HEK293 (cell line): ENCODE data around the gene SH2D2A.

Source experiments
- CTCF ChIA-PET: fragments of 350-600 bp; formaldehyde crosslinking; extraction: SDS; loops from one replicate; lab custom pipeline; 2021; ENCODE audit warnings: antibody characterized with exemption; lab: Yijun Ruan, JAX
- POLR2A ChIA-PET: fragments of 300-600 bp; formaldehyde crosslinking; extraction: SDS; loops from one replicate; lab custom pipeline; 2020; ENCODE audit warnings: antibody characterized with exemption, inconsistent platforms; lab: Yijun Ruan, JAX
- H3K27ac ChIP-seq: fragments of 200-500 bp; sonication (Bioruptor generic); 2 replicates; pipeline ENCODE4 v1.5.1; 2014; ENCODE audit warnings: low read depth, low read length, control low read depth, inconsistent platforms; ENCODE audit errors: extremely low read depth
- H3K36me3 ChIP-seq, 2 experiments: fragments of 200-500 bp in 1 of 2; sonication (Bioruptor generic) in 1 of 2; 1 replicate in 1 of 2; 2 replicates in 1 of 2; pipeline ENCODE4 v1.5.1; 2014 to 2017; ENCODE audit warnings: inconsistent platforms in 2 of 2, low read length in 2 of 2; ENCODE audit not compliant: control insufficient read depth in 2 of 2, insufficient read depth in 1 of 2
- H3K4me1 ChIP-seq: fragments of 200-500 bp; sonication (Bioruptor generic); 2 replicates; pipeline ENCODE4 v1.5.1; 2014; ENCODE audit warnings: mild to moderate bottlenecking, low read length, inconsistent platforms; ENCODE audit not compliant: control insufficient read depth, insufficient read depth
- H3K4me3 ChIP-seq: 2 replicates; pipeline ENCODE4 v1.5.1; 2011; ENCODE audit warnings: low read depth, mild to moderate bottlenecking, control low read depth, low read length, moderate library complexity
- H3K9me3 ChIP-seq: fragments of 200-500 bp; sonication (Bioruptor generic); 2 replicates; pipeline ENCODE4 v1.5.1; 2014; ENCODE audit warnings: low read depth, low read length, inconsistent platforms; ENCODE audit not compliant: control insufficient read depth, insufficient read depth
- ELK4 ChIP-seq: IDR thresholded peaks from 2 replicates; pipeline ENCODE4 v1.6.1; 2011; ENCODE audit warnings: mild to moderate bottlenecking, low read depth, low read length, borderline replicate concordance
- INSM2 ChIP-seq: fragments of 450-650 bp; formaldehyde crosslinking; IDR thresholded peaks from 2 replicates; pipeline ENCODE4 v1.5.1; 2016; ENCODE audit warnings: missing biosample characterization, missing genetic modification characterization
- REPIN1 ChIP-seq: fragments of 450-650 bp; formaldehyde crosslinking; IDR thresholded peaks from 2 replicates; pipeline ENCODE4 v1.5.1; 2017; ENCODE audit warnings: missing biosample characterization, missing genetic modification characterization, low read depth
- SP3 ChIP-seq: fragments of 450-650 bp; formaldehyde crosslinking; IDR thresholded peaks from 2 replicates; pipeline ENCODE4 v1.5.1; 2016; ENCODE audit warnings: missing biosample characterization, missing genetic modification characterization
- TCF7L2 ChIP-seq: IDR thresholded peaks from 2 replicates; pipeline ENCODE4 v1.6.1; 2011; ENCODE audit warnings: low read depth, mild to moderate bottlenecking, inconsistent platforms, low read length, moderate library complexity, borderline replicate concordance
- TRIM28 ChIP-seq: IDR thresholded peaks from 2 replicates; pipeline ENCODE4 v1.6.1; 2011; ENCODE audit warnings: low read length, control low read depth, borderline replicate concordance
- ZBTB20 ChIP-seq: fragments of 450-650 bp; formaldehyde crosslinking; IDR thresholded peaks from 2 replicates; pipeline ENCODE4 v1.5.1; 2016; ENCODE audit warnings: missing biosample characterization, missing genetic modification characterization
- ZNF214 ChIP-seq: fragments of 450-650 bp; formaldehyde crosslinking; IDR thresholded peaks from 2 replicates; pipeline ENCODE4 v1.5.1; 2017; ENCODE audit warnings: missing biosample characterization, mild to moderate bottlenecking, missing genetic modification characterization, borderline replicate concordance
- ZNF221 ChIP-seq: fragments of 450-650 bp; formaldehyde crosslinking; IDR thresholded peaks from 2 replicates; pipeline ENCODE4 v1.5.1; 2017; ENCODE audit warnings: missing biosample characterization, missing genetic modification characterization, borderline replicate concordance
- ZNF302 ChIP-seq: fragments of 450-650 bp; formaldehyde crosslinking; IDR thresholded peaks from 2 replicates; pipeline ENCODE4 v1.5.1; 2016; ENCODE audit warnings: missing biosample characterization, missing genetic modification characterization, low read depth
- ZNF341 ChIP-seq: fragments of 450-650 bp; formaldehyde crosslinking; IDR thresholded peaks from 2 replicates; pipeline ENCODE4; 2016; ENCODE audit warnings: low read depth, missing biosample characterization, missing genetic modification characterization
- ZNF473 ChIP-seq: fragments of 450-650 bp; formaldehyde crosslinking; IDR thresholded peaks from 2 replicates; pipeline ENCODE4 v1.5.1; 2017; ENCODE audit warnings: missing biosample characterization, missing genetic modification characterization
- ZNF529 ChIP-seq: fragments of 450-650 bp; formaldehyde crosslinking; IDR thresholded peaks from 2 replicates; pipeline ENCODE4 v1.5.1; 2017; ENCODE audit warnings: missing genetic modification characterization, missing biosample characterization; ENCODE audit not compliant: insufficient replicate concordance
- ZNF585B ChIP-seq: fragments of 450-650 bp; formaldehyde crosslinking; IDR thresholded peaks from 2 replicates; pipeline ENCODE4 v1.5.1; 2016; ENCODE audit warnings: missing biosample characterization, missing genetic modification characterization
- ZNF76 ChIP-seq: fragments of 450-650 bp; formaldehyde crosslinking; IDR thresholded peaks from 2 replicates; pipeline ENCODE4; 2016; ENCODE audit warnings: low read depth, missing biosample characterization, missing genetic modification characterization, borderline replicate concordance
- ZSCAN16 ChIP-seq: fragments of 450-650 bp; formaldehyde crosslinking; IDR thresholded peaks from 2 replicates; pipeline ENCODE4 v1.5.1; 2016; ENCODE audit warnings: missing biosample characterization, missing genetic modification characterization
- ZSCAN5A ChIP-seq: fragments of 450-650 bp; formaldehyde crosslinking; IDR thresholded peaks from 2 replicates; pipeline ENCODE4 v1.5.1; 2016; ENCODE audit warnings: missing biosample characterization, missing genetic modification characterization
- TF ChIP-seq, protein P1 (sequence below): fragments of 450-650 bp; formaldehyde crosslinking; IDR thresholded peaks from 2 replicates; pipeline ENCODE4 v1.5.1; 2016; ENCODE audit warnings: missing biosample characterization, missing genetic modification characterization, low read depth
- TF ChIP-seq, protein P2 (sequence below): fragments of 450-650 bp; IDR thresholded peaks from 2 replicates; pipeline ENCODE4 v1.5.1; 2018; ENCODE audit warnings: missing biosample characterization, mild to moderate bottlenecking, missing genetic modification characterization
- TF ChIP-seq, protein P3 (sequence below): fragments of 450-650 bp; formaldehyde crosslinking; IDR thresholded peaks from 2 replicates; pipeline ENCODE4 v1.5.1; 2016; ENCODE audit warnings: missing biosample characterization, missing genetic modification characterization

The SH2D2A gene

GRCh38 chr1:156833603-156834002, 17.0 kb upstream of the SH2D2A start:
- no peaks in the 10 kb centered on the region for H3K36me3 ChIP-seq
- H3K9me3 ChIP-seq, result no peaks in the 10 kb centered on the region
- no peaks in the 10 kb centered on the region for H3K4me1 ChIP-seq
- TF ChIP-seq ZSCAN5A (tag by site-specific recombination) (no peak), ZBTB20 (tag by site-specific recombination) (no peak), ZNF214 (tag by site-specific recombination) (no peak), ZNF221 (tag by site-specific recombination) (no peak), TRIM28 (no peak), ZNF341 (tag by site-specific recombination) (no peak), ZNF302 (tag by site-specific recombination) (no peak), ZNF473 (no peak), SP3 (tag by site-specific recombination) (no peak), ZNF76 (no peak), REPIN1 (tag by site-specific recombination) (no peak), ZNF585B (tag by site-specific recombination) (no peak), ELK4 (no peak)
- TF ChIP-seq, protein P1, sequence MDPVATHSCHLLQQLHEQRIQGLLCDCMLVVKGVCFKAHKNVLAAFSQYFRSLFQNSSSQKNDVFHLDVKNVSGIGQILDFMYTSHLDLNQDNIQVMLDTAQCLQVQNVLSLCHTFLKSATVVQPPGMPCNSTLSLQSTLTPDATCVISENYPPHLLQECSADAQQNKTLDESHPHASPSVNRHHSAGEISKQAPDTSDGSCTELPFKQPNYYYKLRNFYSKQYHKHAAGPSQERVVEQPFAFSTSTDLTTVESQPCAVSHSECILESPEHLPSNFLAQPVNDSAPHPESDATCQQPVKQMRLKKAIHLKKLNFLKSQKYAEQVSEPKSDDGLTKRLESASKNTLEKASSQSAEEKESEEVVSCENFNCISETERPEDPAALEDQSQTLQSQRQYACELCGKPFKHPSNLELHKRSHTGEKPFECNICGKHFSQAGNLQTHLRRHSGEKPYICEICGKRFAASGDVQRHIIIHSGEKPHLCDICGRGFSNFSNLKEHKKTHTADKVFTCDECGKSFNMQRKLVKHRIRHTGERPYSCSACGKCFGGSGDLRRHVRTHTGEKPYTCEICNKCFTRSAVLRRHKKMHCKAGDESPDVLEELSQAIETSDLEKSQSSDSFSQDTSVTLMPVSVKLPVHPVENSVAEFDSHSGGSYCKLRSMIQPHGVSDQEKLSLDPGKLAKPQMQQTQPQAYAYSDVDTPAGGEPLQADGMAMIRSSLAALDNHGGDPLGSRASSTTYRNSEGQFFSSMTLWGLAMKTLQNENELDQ, result no peak
- H3K27ac ChIP-seq, result no peak overlapping the region
- no peak overlapping the region for H3K4me3 ChIP-seq
- POLR2A ChIA-PET, result no interaction called here
- CTCF ChIA-PET, result interaction anchor here (0.6 to 2.6 kb wide), 7 partner anchors 8 to 241 kb away, joined by 3 to 8 read pairs (median 4); no protein-coding TSS in a partner anchor

DNA sequence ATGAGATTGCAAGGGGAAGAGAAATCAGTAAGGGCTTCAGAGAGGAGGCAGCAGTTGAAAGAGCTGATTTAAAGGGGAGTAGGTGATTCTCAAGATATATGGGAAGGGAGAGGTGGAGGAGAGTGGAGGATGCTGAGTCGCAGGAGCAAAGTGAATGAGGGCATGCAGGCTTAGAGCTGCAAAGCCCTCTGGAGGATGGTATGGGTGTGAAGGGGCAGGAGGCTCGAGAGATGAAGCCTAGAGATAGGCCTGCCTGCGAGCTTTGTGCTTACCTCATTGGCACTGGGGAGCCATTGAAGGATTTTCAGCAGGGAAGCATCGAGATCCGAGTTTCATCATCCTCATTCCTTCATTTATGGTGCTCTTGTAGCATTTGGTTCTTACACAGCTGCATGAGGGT, 15.8 kb upstream of the SH2D2A start:
- H3K4me3 ChIP-seq, result no peak overlapping the region
- H3K27ac ChIP-seq, result no peak overlapping the region
- no peaks in the 10 kb centered on the region for H3K36me3 ChIP-seq
- CTCF ChIA-PET, result interaction anchor here (0.6 to 2.6 kb wide), 4 partner anchors 9 to 174 kb away, joined by 4 to 8 read pairs (median 4); no protein-coding TSS in a partner anchor
- H3K9me3 ChIP-seq, result no peaks in the 10 kb centered on the region
- no peak for TF ChIP-seq TCF7L2
- POLR2A ChIA-PET, result no interaction called here
- H3K4me1 ChIP-seq, result no peaks in the 10 kb centered on the region

DNA sequence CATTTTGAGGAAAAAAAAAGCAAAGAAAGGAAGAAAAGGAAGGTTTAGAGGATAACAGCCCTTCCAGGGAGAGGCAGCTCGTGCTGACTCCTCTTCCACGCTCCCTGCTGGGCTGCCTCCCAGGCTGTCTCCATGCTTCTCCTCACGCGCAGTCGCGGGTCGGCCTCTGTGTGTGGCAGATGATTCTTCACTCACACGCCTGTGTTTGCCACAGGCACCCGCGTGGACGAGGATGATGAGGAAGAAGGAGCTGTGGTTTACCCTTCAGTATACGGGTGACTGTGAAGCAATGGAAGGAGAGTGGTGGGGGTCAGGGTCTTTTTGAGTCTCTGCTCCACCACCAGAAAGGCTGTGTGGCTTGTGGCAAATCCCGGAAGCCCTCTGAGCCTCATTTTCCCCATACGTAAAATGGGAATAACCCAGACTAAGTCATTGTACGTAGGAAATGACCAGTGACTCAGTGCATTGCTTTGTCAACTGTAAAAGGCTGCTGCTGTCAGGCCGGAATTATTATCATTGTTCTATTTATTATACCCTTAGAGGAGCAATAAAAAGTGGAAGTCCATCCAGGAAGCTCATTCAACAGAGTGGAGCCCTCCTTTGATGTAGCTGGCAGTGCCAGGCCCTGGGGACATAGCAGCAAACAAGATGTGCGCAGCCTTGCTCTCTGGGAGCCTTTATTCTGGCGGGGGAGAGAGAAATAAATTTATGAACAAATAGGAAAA, 11.9 kb upstream of the SH2D2A start:
- Histone ChIP-seq H3K36me3 (no peaks in the 10 kb centered on the region), H3K4me1 (no peaks in the 10 kb centered on the region), H3K4me3 (no peak overlapping the region), H3K27ac (no peak overlapping the region), H3K9me3 (no peaks in the 10 kb centered on the region)
- ChIA-PET POLR2A (no interaction called here), CTCF (interaction anchor here (0.6 to 4.4 kb wide), 5 partner anchors 9 to 103 kb away, joined by 4 to 44 read pairs (median 5); no protein-coding TSS in a partner anchor)
- no peak for TF ChIP-seq ZSCAN16
- TF ChIP-seq, protein P2, sequence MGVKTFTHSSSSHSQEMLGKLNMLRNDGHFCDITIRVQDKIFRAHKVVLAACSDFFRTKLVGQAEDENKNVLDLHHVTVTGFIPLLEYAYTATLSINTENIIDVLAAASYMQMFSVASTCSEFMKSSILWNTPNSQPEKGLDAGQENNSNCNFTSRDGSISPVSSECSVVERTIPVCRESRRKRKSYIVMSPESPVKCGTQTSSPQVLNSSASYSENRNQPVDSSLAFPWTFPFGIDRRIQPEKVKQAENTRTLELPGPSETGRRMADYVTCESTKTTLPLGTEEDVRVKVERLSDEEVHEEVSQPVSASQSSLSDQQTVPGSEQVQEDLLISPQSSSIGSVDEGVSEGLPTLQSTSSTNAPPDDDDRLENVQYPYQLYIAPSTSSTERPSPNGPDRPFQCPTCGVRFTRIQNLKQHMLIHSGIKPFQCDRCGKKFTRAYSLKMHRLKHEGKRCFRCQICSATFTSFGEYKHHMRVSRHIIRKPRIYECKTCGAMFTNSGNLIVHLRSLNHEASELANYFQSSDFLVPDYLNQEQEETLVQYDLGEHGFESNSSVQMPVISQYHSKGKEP (tag by site-specific recombination), result no peak
- no peak for TF ChIP-seq ZNF529 (tag by site-specific recombination)
- TF ChIP-seq, protein P3, sequence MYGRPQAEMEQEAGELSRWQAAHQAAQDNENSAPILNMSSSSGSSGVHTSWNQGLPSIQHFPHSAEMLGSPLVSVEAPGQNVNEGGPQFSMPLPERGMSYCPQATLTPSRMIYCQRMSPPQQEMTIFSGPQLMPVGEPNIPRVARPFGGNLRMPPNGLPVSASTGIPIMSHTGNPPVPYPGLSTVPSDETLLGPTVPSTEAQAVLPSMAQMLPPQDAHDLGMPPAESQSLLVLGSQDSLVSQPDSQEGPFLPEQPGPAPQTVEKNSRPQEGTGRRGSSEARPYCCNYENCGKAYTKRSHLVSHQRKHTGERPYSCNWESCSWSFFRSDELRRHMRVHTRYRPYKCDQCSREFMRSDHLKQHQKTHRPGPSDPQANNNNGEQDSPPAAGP (tag by site-specific recombination), result no peak
- TF ChIP-seq INSM2 (tag by site-specific recombination), result no peak
